Kidney glomerular epithelial cell (primary cell): ENCODE measurements around the gene RNF26.

Source experiments
- DNase-seq: peaks from one replicate; lab custom pipeline; 2025; lab: John Stamatoyannopoulos, UW

Gene RNF26

GRCh38 chr11:119334174-119334930, at the start of gene RNF26:
RNF26 (plus strand) TSS chr11:119334527; CDS start chr11:119335123, 596 bp downstream.
- DNase-seq = peak; percentile 95

DNA sequence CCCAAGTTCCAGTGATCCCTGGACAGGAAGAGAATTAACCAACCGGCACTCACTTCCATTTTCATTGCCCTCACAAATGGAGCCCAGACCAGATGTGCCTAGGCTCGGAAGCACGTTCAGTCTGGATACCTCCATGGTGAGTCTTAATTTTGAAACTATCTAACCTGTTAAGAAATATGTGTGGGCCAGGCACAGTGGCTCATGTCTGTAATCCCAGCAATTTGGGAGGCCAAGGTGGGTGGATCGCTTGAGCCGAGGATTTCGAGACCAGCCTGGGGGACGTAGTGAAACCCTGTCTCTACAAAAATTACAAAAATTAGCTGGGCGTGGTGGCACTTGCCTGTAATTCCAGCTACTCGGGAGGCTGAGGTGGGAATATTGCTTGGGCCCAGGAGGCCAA, 48.9 kb upstream of the RNF26 start:
- no peak for DNase-seq

GRCh38 chr11:119288219-119288618, 46.1 kb upstream of the RNF26 start:
- no peak for DNase-seq

DNA sequence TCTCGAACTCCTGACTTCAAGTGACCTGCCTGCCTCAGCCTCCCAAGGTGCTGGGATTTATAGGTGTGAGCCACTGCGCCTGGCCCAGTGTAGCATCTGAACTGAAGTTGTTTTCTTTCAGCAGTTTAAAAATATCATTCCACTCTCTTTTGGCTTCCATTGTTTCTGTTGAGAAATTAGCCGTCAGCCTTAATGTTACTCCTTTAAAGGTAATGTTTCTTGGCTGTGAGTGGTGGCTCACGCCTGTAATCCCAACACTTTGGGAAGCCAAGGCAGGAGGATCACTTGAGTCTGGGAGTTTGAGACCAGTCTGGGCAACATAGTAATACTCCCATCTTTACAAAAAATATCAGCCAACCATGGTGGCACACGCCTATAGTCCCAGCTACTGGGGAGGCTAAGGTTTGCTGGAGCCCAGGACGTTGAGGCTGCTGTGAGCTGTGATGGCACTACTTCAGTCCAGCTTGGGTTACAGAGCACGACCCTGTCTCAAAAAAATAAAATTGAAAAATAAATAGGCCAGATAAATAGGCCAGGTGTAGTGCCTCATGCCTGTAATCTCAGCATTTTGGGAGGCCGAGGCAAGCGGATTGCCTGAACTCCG, 43.3 kb upstream of the RNF26 start:
- no peak for DNase-seq

GRCh38 chr11:119293461-119293860, 40.9 kb upstream of the RNF26 start:
- no peak for DNase-seq

DNA sequence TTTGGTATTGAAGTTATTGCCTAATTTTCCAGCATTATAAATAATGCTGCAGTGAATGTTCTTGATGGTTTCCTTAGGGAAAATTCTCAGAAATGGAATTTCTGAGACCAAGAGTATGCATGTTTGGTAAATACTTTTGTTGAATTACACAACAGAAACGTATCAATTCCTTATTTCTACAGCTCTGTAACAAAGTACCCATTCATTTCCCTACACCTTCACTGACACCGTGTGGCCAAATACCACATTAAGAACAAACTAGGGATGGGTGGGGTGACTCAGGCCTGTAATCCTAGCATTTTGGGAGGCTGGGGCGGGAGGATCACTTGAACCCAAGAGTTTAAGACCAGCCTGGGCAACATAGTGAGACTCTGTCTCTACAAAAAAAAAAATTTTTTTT, 39.1 kb upstream of the RNF26 start:
- no peak for DNase-seq

DNA sequence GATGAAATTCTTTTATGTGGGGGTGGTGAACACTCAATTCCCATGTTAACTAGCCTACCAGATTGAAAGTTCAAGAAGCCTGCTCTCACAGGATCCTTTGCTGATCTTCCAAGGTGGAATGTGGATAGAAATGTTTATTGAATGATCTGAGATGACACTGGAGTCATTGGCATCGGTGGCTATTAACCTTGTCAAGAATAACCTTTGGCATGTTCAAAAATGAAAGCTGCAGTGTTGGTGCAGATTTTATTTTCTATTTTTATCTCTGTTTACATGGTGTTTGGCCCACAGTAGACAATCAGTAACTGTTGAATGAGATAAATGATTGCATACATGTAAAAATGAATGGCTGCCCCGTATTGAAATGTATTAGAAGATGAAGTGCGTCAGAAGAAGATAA, 36.4 kb upstream of the RNF26 start:
- DNase-seq = peak; percentile 5

GRCh38 chr11:119298726-119299125, 35.6 kb upstream of the RNF26 start:
- DNase-seq = no peak

DNA sequence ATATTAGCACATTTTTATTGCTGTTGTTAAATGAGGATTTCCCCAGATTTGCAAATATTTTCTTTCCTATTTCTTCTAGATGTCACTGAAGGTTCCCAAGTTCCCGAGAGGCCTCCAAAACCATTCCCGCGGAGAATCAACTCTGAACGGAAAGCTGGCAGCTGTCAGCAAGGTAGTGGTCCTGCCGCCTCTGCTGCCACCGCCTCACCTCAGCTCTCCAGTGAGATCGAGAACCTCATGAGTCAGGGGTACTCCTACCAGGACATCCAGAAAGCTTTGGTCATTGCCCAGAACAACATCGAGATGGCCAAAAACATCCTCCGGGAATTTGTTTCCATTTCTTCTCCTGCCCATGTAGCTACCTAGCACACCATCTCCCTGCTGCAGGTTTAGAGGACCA, 34.9 kb upstream of the RNF26 start:
- no peak for DNase-seq

GRCh38 chr11:119300198-119300964, 33.9 kb upstream of the RNF26 start:
- no peak for DNase-seq

GRCh38 chr11:119303227-119303718, 31.1 kb upstream of the RNF26 start:
- no peak for DNase-seq

GRCh38 chr11:119305556-119306372, 28.6 kb upstream of the RNF26 start:
- no peak for DNase-seq

DNA sequence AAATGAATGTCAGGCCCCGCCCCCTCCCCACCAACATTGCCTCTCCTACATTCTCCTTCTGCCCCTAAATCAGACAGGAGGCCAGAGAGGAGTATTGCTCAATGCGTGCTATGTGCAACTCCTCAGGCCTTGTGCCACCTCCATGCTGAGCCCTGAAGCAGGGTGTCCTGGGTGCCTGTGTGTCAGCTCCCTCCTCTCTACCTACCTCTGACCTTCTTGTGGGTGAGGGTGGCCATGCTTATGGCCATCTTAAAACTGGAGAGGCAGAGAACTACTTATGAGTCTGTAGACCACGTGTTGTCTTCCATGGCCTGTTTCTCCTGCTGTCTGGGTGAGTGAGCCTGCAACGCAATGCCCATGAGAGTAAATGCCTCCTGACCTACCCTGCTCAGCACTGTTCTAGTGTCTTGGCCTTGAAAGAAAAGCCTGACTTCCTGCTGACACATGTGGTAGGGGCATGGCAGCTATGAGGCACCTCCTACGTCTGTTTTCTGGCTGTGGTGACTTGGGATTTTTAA, 27.9 kb upstream of the RNF26 start:
- DNase-seq = no peak

DNA sequence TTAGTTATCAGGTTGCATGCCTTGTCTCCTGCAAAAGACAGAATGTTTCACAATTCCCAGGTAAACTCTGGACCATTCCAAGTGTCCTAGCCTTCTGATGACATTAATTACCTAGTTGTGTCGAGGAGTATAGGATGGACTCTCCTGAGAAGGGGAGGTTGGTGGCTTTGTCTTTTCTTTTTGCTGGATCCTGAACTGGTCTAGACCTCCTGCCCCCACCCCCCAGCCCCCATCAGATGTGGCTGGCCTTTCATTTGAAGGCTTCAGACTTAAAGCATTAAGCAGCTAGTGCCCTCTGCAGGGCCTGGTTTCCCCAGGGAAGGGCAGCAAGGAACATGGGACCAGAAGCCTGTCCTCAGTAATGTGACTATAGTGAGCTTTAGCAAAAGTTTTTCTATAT, 27.1 kb upstream of the RNF26 start:
- DNase-seq = no peak

- DNase-seq = no peak
Observed at GRCh38 chr11:119307974-119308373, 26.4 kb upstream of the RNF26 start.

- DNase-seq = no peak
Observed at GRCh38 chr11:119309411-119309810, 24.9 kb upstream of the RNF26 start.

DNA sequence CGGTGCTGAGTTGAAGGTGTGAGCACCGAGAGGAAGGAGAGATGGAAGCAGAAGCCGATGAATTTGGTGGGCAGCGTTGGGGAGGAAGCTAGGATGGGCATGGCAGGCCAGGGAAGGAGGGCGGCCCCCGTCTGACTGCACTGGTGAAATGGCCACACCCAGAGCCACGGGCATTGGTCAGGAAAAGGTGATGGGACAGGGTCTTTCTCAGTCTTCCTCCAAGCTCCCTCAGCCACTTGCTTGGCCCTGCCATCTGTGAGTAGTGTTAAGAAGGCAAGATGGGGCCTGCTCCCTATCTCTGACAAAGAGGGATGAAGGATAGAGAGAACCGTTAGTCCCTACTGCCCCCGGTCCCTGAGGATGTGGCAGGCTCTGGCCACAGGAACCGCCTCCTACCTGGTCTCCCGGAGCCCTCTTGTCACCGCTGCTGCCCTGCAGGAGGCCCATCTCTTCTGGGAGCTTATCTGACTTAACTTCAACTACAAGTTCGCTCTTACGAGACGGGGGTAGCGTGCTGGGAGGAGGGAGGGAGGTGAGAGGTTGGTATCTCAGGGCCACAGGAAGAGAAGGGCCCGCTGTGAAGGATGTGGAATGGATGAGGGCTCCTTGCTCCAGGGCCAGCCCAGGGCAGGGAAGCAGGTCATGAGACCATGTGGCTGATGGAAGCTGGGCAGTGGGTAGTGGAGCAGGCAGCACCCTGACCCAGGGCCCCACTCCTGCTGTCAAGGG, 24.2 kb upstream of the RNF26 start:
- DNase-seq = no peak

DNA sequence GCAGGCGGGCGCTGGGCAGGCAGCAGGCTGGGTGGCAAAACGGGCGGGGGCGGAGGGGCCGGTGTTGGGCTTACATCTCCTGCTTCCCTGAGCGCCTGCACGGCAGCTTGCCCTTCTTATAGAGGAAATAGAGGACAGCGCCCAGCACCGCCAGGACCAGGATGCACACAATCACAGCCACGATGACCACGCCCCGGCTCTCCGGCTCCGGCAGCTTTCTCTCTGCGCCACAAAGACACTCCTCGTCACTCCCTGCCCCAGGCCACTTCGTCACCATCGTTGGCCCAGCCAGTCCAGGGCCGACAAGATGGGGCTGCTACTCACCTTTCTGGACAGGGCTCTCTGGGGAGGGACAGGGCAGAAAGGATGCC, 23.7 kb upstream of the RNF26 start:
- no peak for DNase-seq

DNA sequence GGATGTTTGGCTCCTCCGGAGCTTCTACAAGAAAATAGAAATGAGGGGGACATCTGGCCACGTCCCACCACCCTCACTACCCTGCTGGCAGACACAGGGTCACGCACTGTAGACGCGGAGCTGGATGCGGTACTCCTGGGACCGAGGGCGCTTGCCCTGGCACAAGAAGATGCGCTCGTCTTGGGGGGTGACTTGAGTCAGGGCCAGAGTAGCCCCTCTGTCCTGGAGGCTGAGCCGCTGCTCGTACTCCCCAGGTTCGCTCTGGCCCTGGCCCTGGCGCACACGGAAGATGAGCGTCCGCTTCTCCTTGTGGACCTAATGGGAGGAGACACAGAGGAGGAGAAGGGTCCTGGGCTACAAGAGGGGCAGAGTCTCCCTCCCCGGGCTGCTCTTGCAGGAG, 19.6 kb upstream of the RNF26 start:
- DNase-seq = no peak

GRCh38 chr11:119315131-119316015, 19.0 kb upstream of the RNF26 start:
- no peak for DNase-seq
